SK-N-MC (cell line): ENCODE measurements around the gene SLC19A2.

Experiments
- EZH2 ChIP-seq: fragments of 200-600 bp; sonication (generic); IDR thresholded peaks from one replicate; pipeline ENCODE4 v1.6.1; 2017; ENCODE audit warnings: antibody characterized with exemption
- POLR2AphosphoS5 ChIP-seq: IDR thresholded peaks from 2 replicates; pipeline ENCODE4 v1.6.1; 2012; ENCODE audit warnings: mild to moderate bottlenecking, low read depth, low read length, borderline replicate concordance

DNA sequence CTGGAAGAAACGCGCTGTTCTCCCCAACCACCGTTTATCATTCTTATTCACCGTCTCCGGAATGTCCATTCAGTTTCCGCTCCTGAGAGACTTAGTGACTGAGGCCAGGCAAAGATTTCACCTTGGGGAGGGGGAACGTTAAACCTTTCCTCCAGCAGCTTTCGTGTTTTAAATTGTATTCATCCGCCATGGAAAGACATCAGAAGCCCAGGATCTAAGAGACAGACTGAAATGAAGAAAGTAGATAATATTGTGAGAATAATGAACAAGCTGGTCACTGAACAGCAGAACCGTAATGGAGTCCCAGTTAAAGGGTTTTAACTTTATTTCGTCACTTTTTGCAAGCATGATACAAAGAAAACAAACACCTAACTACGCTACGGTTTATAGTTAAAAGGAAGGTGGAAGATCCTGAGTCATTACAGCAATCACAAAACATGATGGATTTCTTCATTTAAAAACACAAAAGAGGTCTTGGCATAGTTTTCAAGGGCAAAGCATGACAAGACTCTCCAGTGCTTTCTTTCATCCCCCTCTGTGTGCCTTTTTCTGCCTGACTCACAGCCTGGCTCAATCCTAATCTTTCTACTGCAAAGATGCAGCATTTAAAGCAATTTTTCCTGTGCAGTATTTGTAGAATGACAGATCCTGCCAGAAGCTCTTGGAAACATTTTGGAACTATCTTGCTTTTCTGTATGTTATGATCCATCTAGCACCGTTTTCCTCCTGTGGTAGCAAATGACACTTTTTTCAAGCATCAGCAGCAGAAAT, 722 bp upstream of the SLC19A2 start:
- TF ChIP-seq EZH2 (no peak), POLR2AphosphoS5 (no peak)
